ENCODE measurements around the gene ATP6V1A. TPM values are rescaled to one million over a fixed set of nuclear protein-coding genes. Genes with fewer than 3 reads are reported as not detected.

Gene ATP6V1A
- total RNA-seq (100 to 1,000 TPM in 1 of 7 donors, 10 to 100 TPM in 6; 69.9 to 109 (median 92.7) TPM), polyA plus RNA-seq (10 to 100 TPM; 13.3 to 26.0 (median 16.9) TPM)
- long read RNA-seq, donor 1, full-length matches to known transcripts, result 2 of 2 reads
- long read RNA-seq, donor 1, partial matches to known transcripts, result 0 of 2 reads
- long read RNA-seq, donor 1, other reads (novel, unspliced or antisense), result 0 of 2 reads
- long read RNA-seq, donor 2, full-length matches to known transcripts, result 8 of 8 reads
- long read RNA-seq, donor 2, partial matches to known transcripts, result 0 of 8 reads
- long read RNA-seq, donor 2, other reads (novel, unspliced or antisense), result 0 of 8 reads

DNA sequence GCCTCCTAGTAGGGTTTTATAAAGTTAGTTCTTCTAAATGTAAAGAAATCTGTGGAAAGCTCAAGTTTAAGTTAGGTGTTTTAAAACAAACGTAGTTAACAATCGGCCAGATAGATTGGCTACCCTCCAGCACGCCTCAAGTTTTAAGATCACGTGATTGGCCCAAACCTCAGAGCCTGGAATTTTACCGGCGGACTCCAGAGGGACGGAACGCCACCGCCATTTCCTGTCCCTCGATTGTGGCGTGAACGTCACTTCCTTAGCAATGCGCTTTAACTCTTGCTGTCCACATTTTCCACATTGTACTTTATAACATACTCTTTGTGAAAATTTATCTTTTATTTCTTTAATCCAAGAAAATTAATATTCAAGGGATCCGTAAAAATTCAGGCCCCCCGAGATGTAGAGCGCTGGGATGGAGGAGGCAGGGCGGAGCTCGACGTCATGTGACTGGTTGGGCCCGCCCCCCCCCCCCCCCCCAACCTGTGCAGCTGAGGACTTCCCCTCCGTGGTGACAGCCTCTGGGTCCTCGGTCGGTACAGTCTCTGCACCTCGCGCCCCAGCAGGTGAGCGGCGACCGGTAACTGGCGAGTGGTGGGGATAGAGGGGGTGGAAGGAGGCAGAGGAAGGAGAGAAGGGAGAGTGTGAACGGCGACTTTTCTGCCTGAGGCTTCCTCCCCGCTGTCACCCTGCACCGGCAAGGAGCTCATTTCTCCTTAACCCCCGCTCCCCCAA, at the start of gene ATP6V1A:
TSS of gene ATP6V1A (plus strand) at position 488 of the 735 bp plus-strand sequence. CDS start 31,719 bp downstream, outside the sequence.
- no peaks in the 10 kb centered on the region for H3K27me3 ChIP-seq (replicated peaks in 1 of 7)
- peak within 1 kb of the TSS; percentile 93 to 99 (median 98) for H3K27ac ChIP-seq
- peaks cover 39 to 79% (median 68%) of the 10 kb centered on the region in 6 donors for H3K4me1 ChIP-seq
- intact Hi-C loops (cut with DNase I; ENCODE audit: low total_unique reads), result loop anchor here (10.0 kb wide), 1 partner anchor 88 kb away; the partner anchor contains the start of gene GRAMD1C
- DNase-seq, result peak; percentile 94
- H3K9me3 ChIP-seq, result no peaks in the 10 kb centered on the region
- 0 to 1% (median 0%) methylated on average over 28 to 34 of the region's 34 CpGs for WGBS, 5 donors
- TF ChIP-seq POLR2A (IDR thresholded peaks at IDR 0.05) (peak in 1 of 3 donors; percentile 33), CTCF (IDR thresholded peaks at IDR 0.05 in 8 of 11, conservative IDR thresholded peaks at IDR 0.05 in 3 of 11) (peak in 3 of 11 experiments; percentile 9 to 27 (median 13)), POLR2AphosphoS5 (IDR thresholded peaks at IDR 0.05) (peak; percentile 85 to 93 (median 85))
- no peaks in the 10 kb centered on the region for H3K36me3 ChIP-seq
- H3K4me3 ChIP-seq, result peak within 1 kb of the TSS; percentile 63 to 89 (median 77)

GRCh38 chr3:113697500-113698090, 49.2 kb upstream of the ATP6V1A start:
- Histone ChIP-seq H3K27ac (peak overlapping the region; percentile 99 to 100 (median 100)), H3K4me3 (peak overlapping the region; percentile 58 to 89 (median 85)), H3K4me1 (peaks cover 21 to 57% (median 49%) of the 10 kb centered on the region in 6 donors), H3K36me3 (no peaks in the 10 kb centered on the region), H3K9me3 (no peaks in the 10 kb centered on the region), H3K27me3 (replicated peaks in 1 of 7) (no peaks in the 10 kb centered on the region)
- TF ChIP-seq CTCF (IDR thresholded peaks at IDR 0.05 in 8 of 11, conservative IDR thresholded peaks at IDR 0.05 in 3 of 11), result no peak
- no peak for TF ChIP-seq POLR2A (IDR thresholded peaks at IDR 0.05)
- no peak for TF ChIP-seq POLR2AphosphoS5 (IDR thresholded peaks at IDR 0.05)
- 7 to 13% (median 9%) methylated on average over 10 of the region's 10 CpGs for WGBS, 5 donors
- intact Hi-C loops (cut with DNase I; ENCODE audit: low total_unique reads), result no loop called here
- no peak for DNase-seq

- intact Hi-C loops (cut with DNase I; ENCODE audit: low total_unique reads), result no loop called here
- Histone ChIP-seq H3K36me3 (no peaks in the 10 kb centered on the region), H3K27ac (peak overlapping the region; percentile 99 to 100 (median 100)), H3K4me3 (peak overlapping the region in 5 of 8 donors; percentile 12 to 89 (median 85)), H3K9me3 (no peaks in the 10 kb centered on the region), H3K4me1 (peaks cover 21 to 50% (median 45%) of the 10 kb centered on the region in 6 donors), H3K27me3 (replicated peaks in 1 of 7) (no peaks in the 10 kb centered on the region)
- 75 to 86% (median 79%) methylated on average over 6 of the region's 6 CpGs for WGBS, 5 donors
- no peak for DNase-seq
- no peak for TF ChIP-seq POLR2AphosphoS5 (IDR thresholded peaks at IDR 0.05)
- TF ChIP-seq CTCF (IDR thresholded peaks at IDR 0.05 in 8 of 11, conservative IDR thresholded peaks at IDR 0.05 in 3 of 11), result no peak
- TF ChIP-seq POLR2A (IDR thresholded peaks at IDR 0.05), result no peak
These were observed 48.6 kb upstream of the ATP6V1A start for GRCh38 chr3:113698213-113698742.

Data from spleen (tissue), 13 donors.